Measurements from ENCODE around the gene STYX. TPM values are rescaled to one million over a fixed set of nuclear protein-coding genes. Genes with fewer than 3 reads are reported as not detected.

Gene STYX
- 10 to 100 TPM in 1 of 3 donors, 1 to 10 TPM in 2; 8.1 to 14.4 (median 9.5) TPM for total RNA-seq
- long read RNA-seq, donor 1, full-length matches to known transcripts: 10 of 16 reads
- long read RNA-seq, donor 1, partial matches to known transcripts: 3 of 16 reads
- long read RNA-seq, donor 1, other reads (novel, unspliced or antisense): 3 of 16 reads
- long read RNA-seq, donor 2, full-length matches to known transcripts: 5 of 6 reads
- long read RNA-seq, donor 2, partial matches to known transcripts: 0 of 6 reads
- long read RNA-seq, donor 2, other reads (novel, unspliced or antisense): 1 of 6 reads

- H3K36me3 ChIP-seq (ENCODE audit: low read depth): no peaks in the 10 kb centered on the region
- H3K4me1 ChIP-seq (ENCODE audit: low read depth): no peaks in the 10 kb centered on the region
- H3K4me3 ChIP-seq: peak within 1 kb of the TSS; percentile 95
- ATAC-seq: peak; percentile 99
- no peaks in the 10 kb centered on the region for H3K9me3 ChIP-seq
- TF ChIP-seq, protein P1, sequence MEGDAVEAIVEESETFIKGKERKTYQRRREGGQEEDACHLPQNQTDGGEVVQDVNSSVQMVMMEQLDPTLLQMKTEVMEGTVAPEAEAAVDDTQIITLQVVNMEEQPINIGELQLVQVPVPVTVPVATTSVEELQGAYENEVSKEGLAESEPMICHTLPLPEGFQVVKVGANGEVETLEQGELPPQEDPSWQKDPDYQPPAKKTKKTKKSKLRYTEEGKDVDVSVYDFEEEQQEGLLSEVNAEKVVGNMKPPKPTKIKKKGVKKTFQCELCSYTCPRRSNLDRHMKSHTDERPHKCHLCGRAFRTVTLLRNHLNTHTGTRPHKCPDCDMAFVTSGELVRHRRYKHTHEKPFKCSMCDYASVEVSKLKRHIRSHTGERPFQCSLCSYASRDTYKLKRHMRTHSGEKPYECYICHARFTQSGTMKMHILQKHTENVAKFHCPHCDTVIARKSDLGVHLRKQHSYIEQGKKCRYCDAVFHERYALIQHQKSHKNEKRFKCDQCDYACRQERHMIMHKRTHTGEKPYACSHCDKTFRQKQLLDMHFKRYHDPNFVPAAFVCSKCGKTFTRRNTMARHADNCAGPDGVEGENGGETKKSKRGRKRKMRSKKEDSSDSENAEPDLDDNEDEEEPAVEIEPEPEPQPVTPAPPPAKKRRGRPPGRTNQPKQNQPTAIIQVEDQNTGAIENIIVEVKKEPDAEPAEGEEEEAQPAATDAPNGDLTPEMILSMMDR (IDR thresholded peaks at IDR 0.05): no peak
- intact Hi-C loops (cut with DNase I, micrococcal nuclease): no loop called here
- DNase-seq: peak; percentile 98 to 99 (median 99)
Measured at GRCh38 chr14:52729925-52730708, at the start of gene STYX. STYX (plus strand) TSS chr14:52730166; CDS start chr14:52730475, 309 bp downstream.

DNA sequence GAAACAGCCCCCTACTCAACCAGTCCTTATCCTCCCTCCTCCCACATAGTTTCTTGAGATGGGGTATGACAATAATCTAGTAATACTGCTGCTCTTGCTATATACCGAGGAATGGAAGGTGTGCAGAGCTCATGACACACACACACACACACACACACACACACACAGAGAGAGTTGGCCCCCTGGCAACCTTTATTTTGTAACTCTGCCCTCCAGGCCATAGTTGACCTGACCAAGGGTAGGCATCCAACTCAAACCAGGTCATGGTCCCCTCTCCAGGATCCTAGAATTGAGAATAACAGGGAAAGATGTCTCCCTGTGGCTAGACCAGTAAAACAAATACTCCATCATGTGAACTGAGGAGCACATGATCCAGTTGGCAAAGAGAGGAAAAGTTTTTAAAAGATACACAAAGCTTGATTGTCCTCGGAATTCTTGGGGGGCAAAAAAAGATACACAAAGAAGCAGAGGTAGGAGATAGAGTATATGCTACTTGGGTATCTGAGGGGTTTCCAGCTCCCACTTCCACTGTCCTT, 45.9 kb upstream of the STYX start:
- Histone ChIP-seq H3K4me3 (no peak overlapping the region), H3K9me3 (no peaks in the 10 kb centered on the region), H3K4me1 (ENCODE audit: low read depth) (no peaks in the 10 kb centered on the region), H3K36me3 (ENCODE audit: low read depth) (no peaks in the 10 kb centered on the region)
- TF ChIP-seq, protein P1 (IDR thresholded peaks at IDR 0.05): no peak
- intact Hi-C loops (cut with DNase I, micrococcal nuclease): no loop called here
- DNase-seq (no peak), ATAC-seq (no peak)

- Histone ChIP-seq H3K4me3 (no peak overlapping the region), H3K36me3 (ENCODE audit: low read depth) (no peaks in the 10 kb centered on the region), H3K4me1 (ENCODE audit: low read depth) (no peaks in the 10 kb centered on the region), H3K9me3 (no peaks in the 10 kb centered on the region)
- no peak for DNase-seq
- ATAC-seq: no peak
- intact Hi-C loops (cut with DNase I, micrococcal nuclease): no loop called here
- TF ChIP-seq, protein P1 (IDR thresholded peaks at IDR 0.05): no peak
Measured at GRCh38 chr14:52686176-52686575, 43.8 kb upstream of the STYX start.

GRCh38 chr14:52690983-52691760, 38.8 kb upstream of the STYX start:
- ATAC-seq: no peak
- H3K4me1 ChIP-seq (ENCODE audit: low read depth): peaks cover 20% of the 10 kb centered on the region
- TF ChIP-seq, protein P1 (IDR thresholded peaks at IDR 0.05): no peak

GRCh38 chr14:52692248-52692962, 37.6 kb upstream of the STYX start:
- no peak for DNase-seq
- Histone ChIP-seq H3K4me1 (ENCODE audit: low read depth) (peaks cover 20% of the 10 kb centered on the region), H3K9me3 (no peaks in the 10 kb centered on the region), H3K36me3 (ENCODE audit: low read depth) (no peaks in the 10 kb centered on the region), H3K4me3 (no peak overlapping the region)
- intact Hi-C loops (cut with DNase I, micrococcal nuclease): no loop called here
- no peak for ATAC-seq
- TF ChIP-seq, protein P1 (IDR thresholded peaks at IDR 0.05): no peak

More at GRCh38 chr14:52690983-52691760, 38.8 kb upstream of the STYX start:
- H3K36me3 ChIP-seq (ENCODE audit: low read depth): no peaks in the 10 kb centered on the region
- no peak for DNase-seq
- no peaks in the 10 kb centered on the region for H3K9me3 ChIP-seq
- intact Hi-C loops (cut with DNase I, micrococcal nuclease): no loop called here
- no peak overlapping the region for H3K4me3 ChIP-seq
